Lower leg skin (tissue), 3 donors: ENCODE measurements around the gene NDST4.

Source experiments
- POLR2A ChIP-seq, 2 donors: fragments of 450-650 bp; IDR thresholded peaks; one replicate each; pipeline ENCODE4 v1.6.1; 2016 to 2017; ENCODE audit warnings: antibody characterized with exemption in 2 of 2, mild to moderate bottlenecking in 1 of 2, moderate library complexity in 1 of 2
- TF ChIP-seq, protein P1 (sequence below), 3 donors: fragments of 450-650 bp; IDR thresholded peaks; one replicate each; pipeline ENCODE4 v1.5.1; 2016; ENCODE audit warnings: antibody characterized with exemption in 3 of 3, mild to moderate bottlenecking in 3 of 3, moderate library complexity in 2 of 3

- TF ChIP-seq, protein P1, sequence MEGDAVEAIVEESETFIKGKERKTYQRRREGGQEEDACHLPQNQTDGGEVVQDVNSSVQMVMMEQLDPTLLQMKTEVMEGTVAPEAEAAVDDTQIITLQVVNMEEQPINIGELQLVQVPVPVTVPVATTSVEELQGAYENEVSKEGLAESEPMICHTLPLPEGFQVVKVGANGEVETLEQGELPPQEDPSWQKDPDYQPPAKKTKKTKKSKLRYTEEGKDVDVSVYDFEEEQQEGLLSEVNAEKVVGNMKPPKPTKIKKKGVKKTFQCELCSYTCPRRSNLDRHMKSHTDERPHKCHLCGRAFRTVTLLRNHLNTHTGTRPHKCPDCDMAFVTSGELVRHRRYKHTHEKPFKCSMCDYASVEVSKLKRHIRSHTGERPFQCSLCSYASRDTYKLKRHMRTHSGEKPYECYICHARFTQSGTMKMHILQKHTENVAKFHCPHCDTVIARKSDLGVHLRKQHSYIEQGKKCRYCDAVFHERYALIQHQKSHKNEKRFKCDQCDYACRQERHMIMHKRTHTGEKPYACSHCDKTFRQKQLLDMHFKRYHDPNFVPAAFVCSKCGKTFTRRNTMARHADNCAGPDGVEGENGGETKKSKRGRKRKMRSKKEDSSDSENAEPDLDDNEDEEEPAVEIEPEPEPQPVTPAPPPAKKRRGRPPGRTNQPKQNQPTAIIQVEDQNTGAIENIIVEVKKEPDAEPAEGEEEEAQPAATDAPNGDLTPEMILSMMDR (IDR thresholded peaks at IDR 0.05), result no peak
- TF ChIP-seq POLR2A (IDR thresholded peaks at IDR 0.05), result no peak
These were observed 252.6 kb downstream of the NDST4 start for GRCh38 chr4:114860786-114861185.
